ENCODE measurements around the gene FCGR1A. TPM values are rescaled to one million over a fixed set of nuclear protein-coding genes. Genes with fewer than 3 reads are reported as not detected.
"Not testable (repeated sequence)": the region's sequence is repeated elsewhere in the genome, so short reads cannot be mapped to it uniquely, and the experiment has no call there.

The FCGR1A gene
- total RNA-seq, 1 experiment from 2014 or later = not detected

DNA sequence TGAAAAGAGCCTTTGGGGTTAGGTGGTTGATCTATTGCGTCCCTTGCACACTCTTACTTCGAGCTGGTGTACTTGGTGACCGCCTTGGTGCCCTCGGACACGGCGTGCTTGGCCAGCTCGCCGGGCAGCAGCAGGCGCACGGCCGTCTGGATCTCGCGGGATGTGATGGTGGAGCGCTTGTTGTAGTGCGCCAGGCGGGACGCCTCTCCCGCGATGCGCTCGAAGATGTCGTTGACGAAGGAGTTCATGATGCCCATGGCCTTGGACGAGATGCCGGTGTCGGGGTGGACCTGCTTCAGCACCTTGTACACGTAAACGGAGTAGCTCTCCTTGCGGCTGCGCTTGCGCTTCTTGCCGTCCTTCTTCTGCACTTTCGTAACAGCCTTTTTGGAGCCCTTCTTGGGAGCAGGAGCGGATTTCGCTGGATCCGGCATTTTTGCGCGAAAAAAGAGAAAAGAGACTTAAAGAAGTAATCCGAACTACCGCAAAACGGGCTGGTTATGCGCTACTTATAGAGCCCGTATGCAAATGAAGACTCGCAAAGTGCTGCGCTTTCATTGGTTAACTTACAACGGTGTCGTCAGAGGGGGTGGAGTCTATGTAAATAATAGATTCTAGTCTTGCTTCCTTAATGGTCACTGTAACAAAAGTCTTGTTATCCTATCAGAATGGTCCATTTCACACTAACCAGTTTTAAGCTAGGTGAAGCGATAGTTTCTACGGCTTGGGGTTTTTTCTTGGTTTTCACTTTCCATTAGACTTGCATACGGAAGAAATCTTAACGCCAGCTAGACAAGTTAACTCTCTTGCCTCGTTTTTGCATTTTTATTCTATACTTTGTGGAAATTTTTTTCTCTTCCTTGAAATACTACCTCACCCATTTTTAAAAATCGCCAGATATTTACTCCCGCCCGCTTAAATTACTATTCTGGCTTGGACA lies 29.7 kb downstream of the FCGR1A start:
- peak; percentile 98 for DNase-seq (ENCODE audit: unreplicated experiment)
- H3K27me3 Mint-ChIP-seq (ENCODE audit: insufficient read depth, unreplicated experiment); intact Hi-C loops (cut with micrococcal nuclease); H3K4me1 Mint-ChIP-seq (ENCODE audit: insufficient read depth, unreplicated experiment); CTCF ChIA-PET; H3K9me3 Mint-ChIP-seq (ENCODE audit: unreplicated experiment): not testable (repeated sequence)
- TSS peak; percentile 76 for BruUV-seq (replicated peaks)
- POLR2A ChIA-PET = interaction anchor here (0.6 to 3.5 kb wide), 4 partner anchors 32 to 116 kb away, joined by 3 to 45 read pairs (median 11); a partner anchor contains a TSS
- Mint-ChIP-seq H3K36me3 (ENCODE audit: insufficient read depth, unreplicated experiment) (peaks cover 14% of the 10 kb centered on the region), H3K27ac (ENCODE audit: low read depth, unreplicated experiment) (peak overlapping the region; percentile 86), H3K4me3 (ENCODE audit: unreplicated experiment) (peak overlapping the region; percentile 87)

- POLR2A ChIA-PET = interaction anchor here (1.4 to 3.5 kb wide), 3 partner anchors 31 to 74 kb away, joined by 10 to 45 read pairs (median 12); a partner anchor contains a TSS
- H3K4me3 Mint-ChIP-seq (ENCODE audit: unreplicated experiment) = peak overlapping the region; percentile 87
- H3K9me3 Mint-ChIP-seq (ENCODE audit: unreplicated experiment); H3K4me1 Mint-ChIP-seq (ENCODE audit: insufficient read depth, unreplicated experiment); intact Hi-C loops (cut with micrococcal nuclease); CTCF ChIA-PET; BruUV-seq (replicated peaks); H3K27me3 Mint-ChIP-seq (ENCODE audit: insufficient read depth, unreplicated experiment): not testable (repeated sequence)
- H3K36me3 Mint-ChIP-seq (ENCODE audit: insufficient read depth, unreplicated experiment) = peaks cover 14% of the 10 kb centered on the region
- peak overlapping the region; percentile 86 for H3K27ac Mint-ChIP-seq (ENCODE audit: low read depth, unreplicated experiment)
- peak; percentile 80 for DNase-seq (ENCODE audit: unreplicated experiment)
Measured at GRCh38 chr1:149812893-149813801, 30.7 kb downstream of the FCGR1A start.

DNA sequence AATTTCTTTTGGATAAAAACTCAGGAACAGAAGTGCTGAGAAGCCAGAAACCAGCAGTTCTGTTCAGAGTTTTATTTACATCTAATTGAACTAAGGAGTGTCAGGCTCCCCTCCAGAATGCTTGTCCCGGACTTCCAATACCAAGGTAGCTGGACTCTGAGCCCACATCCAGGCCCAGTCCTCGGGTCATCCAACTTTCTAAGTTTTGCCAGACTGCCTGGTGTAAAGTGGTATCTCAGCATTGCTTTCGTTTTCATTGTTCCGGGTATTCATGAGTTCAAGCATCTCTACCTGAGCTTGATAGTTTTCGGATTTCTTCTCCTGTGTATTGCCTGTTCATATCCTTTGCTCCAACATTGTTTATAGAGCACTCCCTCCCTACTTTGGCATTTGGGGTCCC lies 37.9 kb downstream of the FCGR1A start:
- H3K9me3 Mint-ChIP-seq (ENCODE audit: unreplicated experiment); DNase-seq (ENCODE audit: unreplicated experiment); H3K36me3 Mint-ChIP-seq (ENCODE audit: insufficient read depth, unreplicated experiment); intact Hi-C loops (cut with micrococcal nuclease); H3K4me1 Mint-ChIP-seq (ENCODE audit: insufficient read depth, unreplicated experiment); POLR2A ChIA-PET; CTCF ChIA-PET; H3K27me3 Mint-ChIP-seq (ENCODE audit: insufficient read depth, unreplicated experiment); BruUV-seq (replicated peaks); H3K4me3 Mint-ChIP-seq (ENCODE audit: unreplicated experiment); H3K27ac Mint-ChIP-seq (ENCODE audit: low read depth, unreplicated experiment): not testable (repeated sequence)

GRCh38 chr1:149826555-149826954 lies 44.1 kb downstream of the FCGR1A start:
- H3K27me3 Mint-ChIP-seq (ENCODE audit: insufficient read depth, unreplicated experiment); BruUV-seq (replicated peaks); H3K4me1 Mint-ChIP-seq (ENCODE audit: insufficient read depth, unreplicated experiment); CTCF ChIA-PET; H3K36me3 Mint-ChIP-seq (ENCODE audit: insufficient read depth, unreplicated experiment); H3K4me3 Mint-ChIP-seq (ENCODE audit: unreplicated experiment); DNase-seq (ENCODE audit: unreplicated experiment); H3K27ac Mint-ChIP-seq (ENCODE audit: low read depth, unreplicated experiment); H3K9me3 Mint-ChIP-seq (ENCODE audit: unreplicated experiment); POLR2A ChIA-PET; intact Hi-C loops (cut with micrococcal nuclease): not testable (repeated sequence)

DNA sequence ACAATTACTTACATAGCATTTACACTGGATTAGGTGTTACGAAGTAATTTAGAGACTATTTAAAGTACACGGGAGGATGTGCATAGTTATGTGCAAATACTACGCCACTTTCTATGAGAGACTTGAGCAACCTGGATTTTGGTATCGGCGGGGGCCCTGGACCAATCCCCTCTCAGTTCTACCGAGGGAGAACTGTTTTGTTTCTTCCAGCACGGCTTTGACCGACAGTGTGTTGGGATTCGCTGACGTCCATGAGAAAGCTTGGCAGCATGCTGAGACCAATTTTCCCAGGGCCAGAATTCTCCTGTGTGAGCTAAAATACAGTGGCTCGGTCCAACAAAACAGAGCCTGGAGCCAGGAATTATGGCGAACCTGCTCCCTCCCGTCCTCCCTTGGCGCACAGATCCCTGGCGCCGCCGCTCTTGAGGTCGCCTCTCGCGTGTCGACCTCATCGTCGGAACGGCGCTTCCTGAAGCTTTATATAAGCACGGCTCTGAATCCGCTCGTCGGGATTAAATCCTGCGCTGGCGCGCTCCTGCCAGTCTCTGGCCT lies 49.3 kb downstream of the FCGR1A start:
- H3K27ac Mint-ChIP-seq (ENCODE audit: low read depth, unreplicated experiment); H3K36me3 Mint-ChIP-seq (ENCODE audit: insufficient read depth, unreplicated experiment); H3K4me1 Mint-ChIP-seq (ENCODE audit: insufficient read depth, unreplicated experiment); intact Hi-C loops (cut with micrococcal nuclease); POLR2A ChIA-PET; DNase-seq (ENCODE audit: unreplicated experiment); CTCF ChIA-PET; H3K4me3 Mint-ChIP-seq (ENCODE audit: unreplicated experiment); H3K27me3 Mint-ChIP-seq (ENCODE audit: insufficient read depth, unreplicated experiment); H3K9me3 Mint-ChIP-seq (ENCODE audit: unreplicated experiment): not testable (repeated sequence)
- BruUV-seq (replicated peaks) = TSS peak; percentile 82

- H3K27ac Mint-ChIP-seq (ENCODE audit: low read depth, unreplicated experiment) = not testable (repeated sequence)
Measured at GRCh38 chr1:149832316-149833126, 50.0 kb downstream of the FCGR1A start.

GRCh38 chr1:149833144-149833543 lies 50.6 kb downstream of the FCGR1A start:
- DNase-seq (ENCODE audit: unreplicated experiment); H3K36me3 Mint-ChIP-seq (ENCODE audit: insufficient read depth, unreplicated experiment); intact Hi-C loops (cut with micrococcal nuclease); H3K27ac Mint-ChIP-seq (ENCODE audit: low read depth, unreplicated experiment); H3K4me3 Mint-ChIP-seq (ENCODE audit: unreplicated experiment); CTCF ChIA-PET; H3K9me3 Mint-ChIP-seq (ENCODE audit: unreplicated experiment); H3K4me1 Mint-ChIP-seq (ENCODE audit: insufficient read depth, unreplicated experiment); BruUV-seq (replicated peaks); POLR2A ChIA-PET; H3K27me3 Mint-ChIP-seq (ENCODE audit: insufficient read depth, unreplicated experiment): not testable (repeated sequence)

More at GRCh38 chr1:149832316-149833126, 50.0 kb downstream of the FCGR1A start:
- POLR2A ChIA-PET; H3K9me3 Mint-ChIP-seq (ENCODE audit: unreplicated experiment); H3K36me3 Mint-ChIP-seq (ENCODE audit: insufficient read depth, unreplicated experiment); DNase-seq (ENCODE audit: unreplicated experiment); CTCF ChIA-PET; H3K27me3 Mint-ChIP-seq (ENCODE audit: insufficient read depth, unreplicated experiment); H3K4me3 Mint-ChIP-seq (ENCODE audit: unreplicated experiment); intact Hi-C loops (cut with micrococcal nuclease); H3K4me1 Mint-ChIP-seq (ENCODE audit: insufficient read depth, unreplicated experiment): not testable (repeated sequence)
- BruUV-seq (replicated peaks) = TSS peak; percentile 72

- H3K9me3 Mint-ChIP-seq (ENCODE audit: unreplicated experiment); H3K4me3 Mint-ChIP-seq (ENCODE audit: unreplicated experiment); H3K36me3 Mint-ChIP-seq (ENCODE audit: insufficient read depth, unreplicated experiment); POLR2A ChIA-PET; H3K27me3 Mint-ChIP-seq (ENCODE audit: insufficient read depth, unreplicated experiment); intact Hi-C loops (cut with micrococcal nuclease); BruUV-seq (replicated peaks); CTCF ChIA-PET; H3K27ac Mint-ChIP-seq (ENCODE audit: low read depth, unreplicated experiment); DNase-seq (ENCODE audit: unreplicated experiment): not testable (repeated sequence)
- peaks cover 23% of the 10 kb centered on the region for H3K4me1 Mint-ChIP-seq (ENCODE audit: insufficient read depth, unreplicated experiment)
Measured at GRCh38 chr1:149841149-149841548, 58.7 kb downstream of the FCGR1A start.
